Measurements from ENCODE around the gene SFTA2.
"Not testable (repeated sequence)": the region's sequence is repeated elsewhere in the genome, so short reads cannot be mapped to it uniquely, and the experiment has no call there.

Gene SFTA2

DNA sequence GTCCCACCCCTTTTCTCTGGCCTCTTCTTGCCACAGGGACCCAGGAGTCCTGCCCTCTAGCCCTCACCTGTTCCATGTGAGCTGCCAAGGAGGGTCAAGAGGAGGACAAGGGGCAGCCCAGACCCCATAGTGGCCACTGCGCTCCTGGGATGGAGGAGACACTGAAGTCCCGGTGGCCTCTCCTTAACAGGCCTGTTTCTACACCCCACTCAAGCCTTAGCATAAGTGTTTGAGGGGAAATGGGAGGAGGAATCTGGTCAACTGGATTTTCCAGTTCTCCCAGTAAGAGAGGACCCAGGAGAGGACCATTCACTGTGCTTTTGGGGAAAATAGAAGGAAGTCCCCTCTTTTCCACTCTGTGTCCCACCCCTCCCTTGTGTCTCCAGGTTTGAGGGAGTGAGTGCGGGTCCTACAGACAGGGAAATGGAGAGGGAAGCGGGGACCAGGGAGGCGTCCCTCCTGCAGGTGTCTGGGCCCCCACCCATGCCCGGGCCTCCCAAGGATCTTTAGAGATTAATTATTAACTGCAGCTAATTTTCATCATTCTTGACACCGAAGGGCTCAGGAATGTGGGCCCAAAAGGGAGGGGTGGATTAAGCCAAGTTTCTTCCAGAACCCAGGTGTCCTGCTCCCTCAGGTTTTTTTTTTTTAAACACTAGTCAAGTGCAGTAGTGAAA lies at the start of gene SFTA2:
TSS of gene SFTA2 (minus strand) at position 202 of the 677 bp plus-strand sequence. CDS start at position 128, 74 bp downstream.
- in situ Hi-C loops (cut with MboI; ENCODE audit: low sequenced_read_pairs) = loop anchor here (25.0 kb wide), 1 partner anchor 130 kb away; no protein-coding TSS in a partner anchor

DNA sequence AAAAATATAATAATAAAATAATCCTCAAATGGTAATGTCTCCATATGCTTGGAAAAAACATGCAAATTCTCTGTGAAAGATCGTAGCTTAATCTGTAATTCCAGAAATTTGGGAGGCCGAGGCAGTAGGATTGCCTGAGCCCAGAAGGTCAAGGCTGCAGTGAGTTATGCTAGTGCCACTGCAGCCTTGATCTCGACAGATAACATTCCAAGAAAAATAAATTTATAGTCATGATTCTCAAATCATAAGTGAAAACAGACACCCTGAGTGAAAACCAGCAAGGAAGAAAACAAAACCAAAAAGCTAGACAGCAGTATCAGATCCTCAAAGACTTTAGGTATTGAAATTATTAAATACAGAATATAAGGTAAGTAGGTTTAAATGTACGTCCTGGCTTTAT lies 47.7 kb upstream of the SFTA2 start:
- in situ Hi-C loops (cut with MboI; ENCODE audit: low sequenced_read_pairs) = no loop called here

DNA sequence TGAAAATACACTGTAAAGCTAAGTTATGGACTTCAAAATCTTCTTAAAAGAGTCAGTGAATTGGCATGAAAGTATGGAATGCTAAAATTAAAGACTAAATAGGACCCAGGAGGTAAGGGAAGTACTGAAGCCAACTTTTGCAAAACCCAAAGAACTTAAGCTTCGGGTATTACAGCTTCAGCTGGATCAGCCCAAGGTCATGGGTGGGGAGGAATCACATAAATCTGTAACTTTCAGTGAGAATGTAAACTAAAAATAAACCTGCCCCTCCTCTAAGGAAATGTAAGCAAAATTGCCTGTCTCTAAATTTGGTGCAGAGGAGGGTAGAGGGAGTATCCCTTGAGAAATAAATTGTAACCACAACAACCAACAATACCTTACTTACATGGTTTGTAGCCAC lies 47.2 kb upstream of the SFTA2 start:
- in situ Hi-C loops (cut with MboI; ENCODE audit: low sequenced_read_pairs) = no loop called here

DNA sequence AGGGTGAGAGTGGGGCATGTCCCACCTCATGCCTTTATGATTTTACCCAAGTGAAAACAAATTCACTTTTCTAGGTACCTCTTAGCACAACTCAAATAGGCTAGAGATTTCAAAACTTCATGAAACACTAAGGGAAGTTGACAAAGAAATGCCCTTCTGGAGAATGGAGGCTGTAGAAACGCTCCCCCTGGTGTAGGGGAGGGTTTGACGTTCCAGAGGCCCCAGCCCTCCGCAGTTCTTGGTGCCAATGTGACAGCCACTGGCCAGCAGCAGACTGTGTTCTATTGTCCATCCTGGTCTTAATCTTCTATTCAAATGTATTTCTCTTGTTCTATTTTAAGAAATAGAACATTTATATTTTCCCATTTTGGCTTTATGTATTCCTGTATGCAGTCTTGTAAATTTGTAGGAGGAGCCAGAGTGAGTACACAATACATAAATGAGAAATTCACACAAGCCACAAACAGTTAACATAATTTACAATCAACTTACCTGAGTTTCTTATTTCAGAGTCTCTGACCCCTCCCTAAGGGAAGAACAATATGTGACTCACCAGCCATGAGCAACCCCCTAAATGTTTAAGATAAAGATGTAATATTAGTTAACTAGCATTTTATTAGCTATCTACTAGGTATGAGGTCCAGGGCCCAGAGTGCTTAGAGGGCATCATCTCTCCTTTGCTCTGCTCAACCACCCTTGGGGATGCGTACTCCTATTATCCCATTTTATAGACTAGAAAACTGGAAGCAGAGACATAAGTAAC lies 42.7 kb upstream of the SFTA2 start:
- in situ Hi-C loops (cut with MboI; ENCODE audit: low sequenced_read_pairs) = no loop called here

DNA sequence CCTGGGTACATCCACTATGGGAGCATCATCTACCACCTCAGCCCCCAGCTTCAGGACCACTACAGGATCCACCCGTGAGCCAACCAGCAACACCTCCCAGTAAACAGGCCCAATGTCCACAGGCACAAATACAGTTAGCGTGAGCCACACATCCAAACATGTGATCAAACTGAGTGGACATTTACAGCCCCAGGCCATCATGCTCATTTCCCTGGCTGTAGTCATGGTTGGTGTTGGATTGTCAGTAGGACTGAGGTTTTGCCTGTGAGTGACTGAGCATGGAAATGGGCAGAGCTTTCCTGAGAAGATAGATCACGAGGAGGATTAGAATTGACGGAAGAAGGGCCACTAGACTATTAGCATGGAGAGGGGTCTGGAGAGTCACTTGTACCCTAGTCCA lies 40.8 kb upstream of the SFTA2 start:
- in situ Hi-C loops (cut with MboI; ENCODE audit: low sequenced_read_pairs) = no loop called here

DNA sequence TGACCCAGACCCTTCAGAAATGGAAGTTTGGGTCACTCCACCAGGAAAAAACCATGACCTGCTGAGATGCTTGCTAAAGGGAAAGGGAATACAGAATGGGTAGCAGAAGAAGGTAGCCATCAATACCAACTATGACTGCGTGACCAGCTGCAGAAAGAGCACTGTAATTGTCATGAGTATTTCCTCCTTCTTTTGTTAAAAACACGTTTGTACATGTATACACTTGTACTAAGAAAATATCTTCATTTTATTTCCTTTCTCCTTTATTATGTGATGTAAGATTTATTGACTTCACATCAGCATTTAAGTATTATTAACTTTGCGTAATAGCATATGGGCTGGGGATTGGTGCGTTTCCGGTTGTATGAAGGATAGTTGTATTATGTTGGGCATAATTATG lies 39.0 kb upstream of the SFTA2 start:
- in situ Hi-C loops (cut with MboI; ENCODE audit: low sequenced_read_pairs) = no loop called here

DNA sequence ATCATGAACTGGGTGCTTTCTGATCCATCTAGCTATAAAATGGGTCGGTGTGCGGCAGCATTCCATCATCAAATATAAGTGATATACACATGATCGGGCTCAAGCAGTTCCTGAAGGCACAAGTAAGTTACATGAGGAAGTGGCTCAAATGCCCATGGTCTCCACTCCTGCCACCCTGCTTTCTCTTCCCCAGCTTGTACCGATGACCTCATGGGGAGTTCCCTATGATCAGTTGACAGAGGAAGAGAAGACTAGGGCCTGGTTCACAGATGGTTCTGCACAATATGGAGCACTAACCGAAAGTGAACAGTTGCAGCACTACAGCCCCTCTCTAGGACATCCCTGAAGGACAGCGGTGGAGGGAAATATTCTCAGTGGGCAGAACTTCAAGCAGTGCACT lies 37.2 kb upstream of the SFTA2 start:
- in situ Hi-C loops (cut with MboI; ENCODE audit: low sequenced_read_pairs) = not testable (repeated sequence)

DNA sequence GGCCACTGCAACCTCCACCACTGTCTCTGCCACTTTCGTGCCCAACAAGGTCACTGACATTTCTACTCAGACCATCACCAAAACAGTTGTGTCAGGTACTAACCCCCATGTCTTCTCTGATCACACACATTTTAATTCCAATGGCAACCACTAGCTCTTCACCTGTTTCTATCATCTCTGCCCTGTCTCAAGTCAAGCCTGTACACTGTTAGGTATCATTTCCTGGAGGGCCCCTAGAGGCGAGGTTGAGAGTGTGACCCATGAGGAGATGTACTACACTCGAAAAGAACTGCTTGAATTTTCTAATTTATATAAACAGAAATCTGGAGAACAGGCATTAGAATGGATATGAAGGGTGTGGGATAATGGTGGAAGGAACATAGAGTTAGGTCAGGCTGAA lies 34.2 kb upstream of the SFTA2 start:
- in situ Hi-C loops (cut with MboI; ENCODE audit: low sequenced_read_pairs) = no loop called here

DNA sequence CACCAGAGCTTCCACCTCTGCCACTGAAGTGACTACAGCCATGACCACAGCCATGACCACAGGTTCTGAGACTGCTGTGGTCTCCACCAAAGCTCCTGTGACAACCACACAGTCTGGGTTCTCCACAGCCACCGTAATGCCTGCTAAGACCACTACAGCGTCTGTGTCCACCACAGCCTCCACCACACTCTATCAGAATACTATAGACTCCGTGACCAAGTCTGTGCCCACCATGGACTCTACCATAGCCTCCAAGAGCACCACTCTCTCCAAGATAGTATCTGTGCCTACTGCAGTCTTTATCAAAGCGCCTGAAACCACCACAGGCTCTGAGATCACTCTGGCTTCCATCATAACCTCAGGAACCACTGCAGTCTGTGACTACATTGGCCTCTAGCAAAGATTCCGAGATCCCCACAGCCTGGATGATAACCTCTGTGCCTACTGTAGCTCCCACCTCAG lies 33.2 kb upstream of the SFTA2 start:
- in situ Hi-C loops (cut with MboI; ENCODE audit: low sequenced_read_pairs) = no loop called here

DNA sequence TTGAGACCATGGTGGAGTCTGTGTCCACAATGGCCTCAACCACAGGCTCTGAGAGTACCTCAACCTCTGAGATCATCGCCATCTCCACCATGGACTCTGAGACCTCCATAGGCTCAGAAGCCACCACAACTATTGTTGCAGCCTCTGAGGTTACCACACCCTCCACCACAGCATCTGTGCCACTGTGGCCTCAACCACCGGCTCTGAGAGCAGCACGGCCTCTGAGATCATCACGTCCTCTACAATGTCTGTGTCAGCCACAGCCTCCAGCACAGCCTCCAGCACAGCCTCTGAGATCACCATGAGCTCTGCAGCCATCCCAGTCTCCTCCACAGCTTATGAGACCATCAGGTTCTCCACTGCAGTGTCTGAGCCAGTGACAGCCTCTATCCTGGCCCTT lies 32.1 kb upstream of the SFTA2 start:
- in situ Hi-C loops (cut with MboI; ENCODE audit: low sequenced_read_pairs) = no loop called here

DNA sequence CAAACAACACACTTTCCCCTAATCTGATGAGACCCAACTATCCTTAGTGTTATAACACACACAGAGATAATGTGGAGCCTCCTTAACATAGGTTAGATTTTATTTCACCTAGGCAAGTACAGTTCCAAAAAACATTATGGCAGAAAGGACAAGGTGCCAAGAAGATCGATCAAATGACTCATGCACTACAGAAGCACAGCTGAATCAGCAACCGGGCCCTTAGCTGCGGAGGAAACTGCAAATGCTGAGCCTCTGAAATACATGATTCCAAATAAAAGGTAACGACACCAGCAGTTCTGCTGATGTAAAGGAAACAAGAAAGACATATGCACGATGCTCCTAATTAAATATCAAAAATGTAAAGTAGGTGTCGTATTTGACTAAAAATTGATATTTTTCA lies 31.7 kb upstream of the SFTA2 start:
- in situ Hi-C loops (cut with MboI; ENCODE audit: low sequenced_read_pairs) = no loop called here

DNA sequence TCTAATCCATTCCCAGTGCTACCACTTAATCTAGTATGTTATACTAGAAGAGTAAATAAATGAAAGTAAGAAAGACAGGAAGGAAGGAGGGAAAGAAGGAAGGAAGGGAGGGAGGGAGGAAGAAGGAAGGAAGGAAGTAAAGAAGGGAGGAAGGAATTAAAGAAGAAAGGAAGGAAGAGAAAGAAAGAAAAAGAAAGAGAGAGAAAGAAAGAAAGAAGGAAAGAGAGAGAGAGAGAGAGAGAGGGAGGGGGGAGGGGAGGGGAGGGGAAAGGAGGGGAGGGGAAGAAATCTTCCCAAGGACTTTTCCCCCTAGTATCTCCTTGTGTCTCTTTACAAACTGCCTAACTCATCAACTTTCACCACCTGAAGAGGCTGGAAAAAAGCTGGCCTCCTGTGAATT lies 30.7 kb upstream of the SFTA2 start:
- in situ Hi-C loops (cut with MboI; ENCODE audit: low sequenced_read_pairs) = no loop called here

DNA sequence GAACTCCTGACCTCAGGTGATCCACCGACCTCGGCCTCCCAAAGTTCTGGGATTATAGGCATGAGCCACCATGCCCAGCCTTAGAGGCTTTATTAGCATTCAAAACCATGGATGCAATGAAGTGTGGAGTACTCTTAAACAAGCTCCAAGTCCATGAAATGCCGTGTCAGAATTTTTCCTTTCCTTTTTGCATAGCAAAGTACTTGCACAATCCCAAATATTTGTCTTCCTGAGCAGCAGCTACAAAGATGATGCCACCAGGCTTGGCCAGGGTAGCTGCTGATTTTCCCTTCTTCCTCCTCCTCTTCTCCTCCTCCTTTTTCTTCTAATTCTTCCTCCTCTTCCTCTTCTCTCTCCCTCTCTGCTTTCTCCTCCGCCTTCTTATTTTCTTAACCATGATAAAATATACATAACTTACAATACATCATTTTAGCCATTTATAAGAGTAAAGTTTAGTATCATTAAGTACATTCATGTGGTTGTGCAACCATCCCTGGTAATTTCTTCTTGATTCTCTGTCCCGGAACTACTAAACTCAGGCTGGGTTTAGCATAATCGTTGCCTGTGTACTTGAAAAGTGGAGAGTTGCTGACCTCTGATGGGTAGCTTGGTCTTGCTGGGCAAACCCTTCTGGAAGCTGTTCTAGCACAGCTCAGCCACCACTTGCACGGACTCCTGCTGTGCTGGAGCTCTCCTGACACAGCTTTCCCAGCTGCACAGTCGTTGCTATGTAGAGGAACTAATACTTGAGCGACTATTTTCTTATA lies 29.1 kb upstream of the SFTA2 start:
- in situ Hi-C loops (cut with MboI; ENCODE audit: low sequenced_read_pairs) = no loop called here

DNA sequence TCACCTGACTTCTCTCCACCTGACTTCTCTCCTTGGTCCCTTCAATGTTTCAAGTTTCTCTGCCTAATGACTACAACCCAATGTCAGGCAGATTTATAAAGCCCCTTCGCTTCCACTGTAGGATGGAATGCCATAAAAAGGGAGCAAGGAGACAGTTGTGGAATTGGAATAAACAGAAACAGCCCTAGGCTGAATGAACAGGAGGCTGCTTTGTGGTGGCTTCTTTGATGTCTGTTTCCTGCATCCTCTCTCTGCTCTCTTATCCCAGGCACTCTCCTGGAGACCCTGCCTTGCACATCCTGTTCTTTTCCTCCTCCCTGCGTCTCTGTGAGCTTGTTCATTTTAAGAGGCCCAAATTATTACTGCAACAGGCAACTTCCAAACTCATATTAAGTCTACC lies 25.7 kb upstream of the SFTA2 start:
- in situ Hi-C loops (cut with MboI; ENCODE audit: low sequenced_read_pairs) = no loop called here

DNA sequence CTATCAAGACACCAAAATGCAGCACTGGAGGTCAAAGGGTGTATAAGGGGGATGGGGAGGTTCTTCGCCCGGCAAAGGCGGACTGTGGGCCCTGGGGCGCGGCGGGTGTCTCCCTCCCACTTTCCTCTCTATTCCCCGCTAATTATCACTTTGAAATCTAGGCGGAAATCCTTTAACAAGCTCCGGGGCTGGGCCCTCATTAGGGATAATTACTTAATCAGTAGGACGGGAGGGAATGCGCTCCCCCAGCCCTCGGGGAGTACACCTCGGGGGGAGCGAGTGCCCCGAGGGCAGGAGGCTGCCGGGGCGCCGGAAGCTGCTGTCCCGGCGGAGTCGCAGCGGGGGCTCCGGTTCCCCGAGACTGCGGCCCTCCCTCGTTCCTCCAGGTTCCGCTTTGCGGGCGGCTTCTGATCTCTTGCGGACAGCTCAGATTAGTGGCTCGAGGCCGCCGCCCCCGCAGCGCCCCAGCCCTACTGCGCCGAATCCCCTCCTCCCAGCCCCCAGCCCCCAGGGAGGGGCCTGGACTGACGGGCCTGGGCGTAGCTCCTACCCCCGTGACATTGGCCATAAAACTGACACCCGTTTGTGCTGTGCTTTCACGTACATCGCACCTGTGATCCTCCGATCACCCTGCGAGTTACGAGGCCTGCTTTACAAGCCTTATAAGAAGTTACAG lies 23.5 kb upstream of the SFTA2 start:
- in situ Hi-C loops (cut with MboI; ENCODE audit: low sequenced_read_pairs) = no loop called here

DNA sequence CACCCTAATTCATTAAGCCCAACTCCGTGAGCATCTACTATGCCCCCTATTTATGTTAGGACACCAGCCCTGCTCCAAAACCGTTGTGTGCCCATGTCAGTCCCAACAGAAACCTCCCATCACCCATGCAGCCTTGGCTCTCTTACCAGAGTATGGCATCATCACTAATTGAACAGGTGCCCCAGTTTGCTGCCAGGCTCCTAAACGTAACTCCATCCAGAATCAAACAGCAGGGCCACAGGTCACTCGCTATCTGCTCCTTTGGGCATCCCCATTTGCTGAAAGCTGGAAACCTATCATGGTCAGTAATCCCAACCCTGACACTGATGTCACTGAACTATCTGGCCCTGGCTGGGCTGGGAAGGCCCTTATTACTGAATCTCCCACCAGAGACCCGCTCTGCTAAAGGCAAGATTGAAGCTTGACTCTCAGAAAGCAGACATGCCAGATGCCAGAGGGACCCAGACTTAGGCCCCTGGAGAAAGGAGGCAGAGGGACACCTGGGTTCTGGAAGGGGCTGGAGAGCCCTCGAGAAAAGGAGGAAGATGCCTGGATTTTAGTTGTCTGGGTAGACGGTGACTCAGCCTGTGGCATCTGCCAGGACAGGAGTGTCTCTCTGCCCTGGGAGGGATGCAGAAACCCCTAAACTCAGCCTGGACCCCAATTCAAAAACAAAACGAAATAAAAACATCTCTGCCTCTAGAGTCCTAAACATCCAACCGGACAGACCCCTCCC lies 22.8 kb upstream of the SFTA2 start:
- in situ Hi-C loops (cut with MboI; ENCODE audit: low sequenced_read_pairs) = no loop called here

DNA sequence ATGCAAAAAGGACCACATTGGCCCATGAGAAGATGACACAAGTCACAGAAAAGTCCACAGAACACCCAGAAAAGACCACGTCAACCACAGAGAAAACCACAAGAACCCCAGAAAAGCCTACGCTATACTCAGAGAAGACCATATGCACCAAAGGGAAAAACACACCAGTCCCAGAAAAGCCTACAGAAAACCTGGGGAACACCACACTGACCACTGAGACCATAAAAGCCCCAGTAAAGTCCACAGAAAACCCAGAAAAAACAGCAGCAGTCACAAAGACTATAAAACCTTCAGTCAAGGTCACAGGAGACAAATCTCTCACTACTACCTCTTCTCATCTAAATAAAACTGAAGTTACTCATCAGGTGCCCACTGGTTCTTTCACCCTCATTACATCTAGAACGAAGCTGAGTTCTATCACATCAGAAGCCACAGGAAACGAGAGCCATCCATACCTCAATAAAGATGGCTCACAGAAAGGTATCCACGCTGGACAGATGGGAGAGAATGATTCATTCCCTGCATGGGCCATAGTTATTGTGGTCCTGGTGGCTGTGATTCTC lies 20.0 kb upstream of the SFTA2 start:
- in situ Hi-C loops (cut with MboI; ENCODE audit: low sequenced_read_pairs) = no loop called here

DNA sequence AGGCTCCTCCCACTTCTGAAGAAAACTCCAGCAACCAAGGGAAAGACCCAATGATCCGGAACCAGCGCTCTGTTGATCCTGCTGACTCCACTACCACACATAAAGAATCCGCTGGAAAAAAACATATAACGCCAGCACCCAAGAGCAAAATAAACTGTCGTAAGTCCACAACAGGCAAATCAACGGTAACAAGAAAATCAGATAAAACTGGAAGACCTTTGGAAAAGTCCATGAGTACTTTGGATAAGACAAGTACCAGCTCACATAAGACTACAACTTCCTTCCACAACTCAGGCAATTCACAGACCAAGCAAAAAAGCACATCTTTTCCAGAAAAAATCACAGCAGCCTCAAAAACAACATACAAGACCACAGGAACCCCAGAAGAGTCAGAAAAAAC lies 16.8 kb upstream of the SFTA2 start:
- in situ Hi-C loops (cut with MboI; ENCODE audit: low sequenced_read_pairs) = loop anchor here (25.0 kb wide), 1 partner anchor 113 kb away; no protein-coding TSS in a partner anchor

DNA sequence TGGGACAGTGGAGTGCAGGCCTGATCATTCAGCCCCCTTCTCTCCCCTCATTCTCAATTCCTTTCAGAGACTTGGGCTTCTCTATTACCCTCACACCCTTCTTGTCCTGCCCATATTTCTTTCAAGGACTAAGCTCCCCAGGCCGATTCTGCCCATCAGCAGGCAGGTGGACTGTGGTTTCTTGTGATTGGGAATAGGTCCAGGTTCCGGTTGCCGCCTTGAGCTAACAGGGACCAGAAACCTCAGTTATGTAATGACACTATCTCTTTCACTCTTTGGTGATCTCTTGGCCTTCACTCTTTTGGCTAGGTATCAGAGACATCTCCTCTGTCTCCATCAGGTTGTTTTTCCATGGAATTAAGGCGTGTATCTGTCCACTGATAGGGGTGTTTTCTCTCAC lies 15.3 kb upstream of the SFTA2 start:
- in situ Hi-C loops (cut with MboI; ENCODE audit: low sequenced_read_pairs) = loop anchor here (25.0 kb wide), 1 partner anchor 115 kb away; no protein-coding TSS in a partner anchor

DNA sequence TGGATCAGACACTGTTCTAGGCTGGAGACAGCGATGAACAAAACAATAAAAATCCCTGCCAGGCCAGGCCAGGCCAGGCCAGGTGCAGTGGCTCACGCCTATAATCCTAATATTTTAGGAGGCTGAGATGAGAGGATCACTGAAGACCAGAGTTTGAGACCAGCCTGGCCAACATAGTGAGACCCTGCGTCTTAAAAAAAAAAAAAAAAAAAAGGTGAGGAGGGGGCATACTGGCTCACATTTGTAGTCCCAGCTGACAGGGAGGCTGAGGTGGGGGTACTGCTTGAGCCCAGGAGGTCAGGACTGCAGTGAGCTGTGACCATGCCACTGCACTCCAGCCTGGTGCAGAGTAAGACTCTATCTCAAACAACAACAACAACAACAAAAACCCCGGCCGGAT lies 13.3 kb upstream of the SFTA2 start:
- in situ Hi-C loops (cut with MboI; ENCODE audit: low sequenced_read_pairs) = loop anchor here (25.0 kb wide), 1 partner anchor 117 kb away; no protein-coding TSS in a partner anchor

Measured in hTERT RPE-1 (cell line).